Ovary (tissue), 9 donors: Measurements from ENCODE around the gene ZNF284. TPM values are rescaled to one million over a fixed set of nuclear protein-coding genes. Genes with fewer than 3 reads are reported as not detected.

ENCODE experiments used
- DNase-seq, 5 donors: peaks; one replicate each; pipeline ENCODE4 v3.0.0-alpha.2; 2019 to 2020
- H3K27ac ChIP-seq, 2 donors: fragments of 200-600 bp; one replicate each; pipeline versions ENCODE4 v1.5.1 to v1.8.0; 2019 to 2022
- H3K27me3 ChIP-seq: fragments of 200-600 bp; one replicate; pipeline ENCODE4 v1.8.0; 2022
- H3K36me3 ChIP-seq: fragments of 200-600 bp; sonication (generic); one replicate; pipeline ENCODE4 v1.5.1; 2019
- H3K4me1 ChIP-seq: one replicate; pipeline ENCODE4 v1.8.1; 2013; ENCODE audit warnings: mild to moderate bottlenecking, moderate library complexity; ENCODE audit not compliant: insufficient read depth
- H3K4me3 ChIP-seq: fragments of 200-600 bp; sonication (generic); one replicate; pipeline ENCODE4 v1.5.1; 2017
- H3K9me3 ChIP-seq, 2 donors: fragments of 200-600 bp in 1 of 2; sonication (generic) in 1 of 2; one replicate each; pipeline versions ENCODE4 v1.5.1 to v1.8.1; 2013 to 2019; ENCODE audit warnings: mild to moderate bottlenecking in 1 of 2, moderate library complexity in 1 of 2
- EP300 ChIP-seq: sonication (generic); formaldehyde crosslinking; IDR thresholded peaks from one replicate; pipeline ENCODE4 v1.6.1; 2017; ENCODE audit warnings: antibody characterized with exemption
- POLR2A ChIP-seq: fragments of 450-650 bp; IDR thresholded peaks from one replicate; pipeline ENCODE4 v1.6.1; 2017; ENCODE audit warnings: antibody characterized with exemption, mild to moderate bottlenecking, moderate library complexity
- WGBS, 3 donors: extraction: QIAGEN DNeasy Blood & Tissue Kit in 1 of 3; methylation state at CpG; one replicate each; pipeline versions ENCODE4 v1.1.5 to v1.1.7; 2013 to 2017; 5-methylcytosine and 5-hydroxymethylcytosine counted together
- intact Hi-C, 4 donors: fragments of 100-400 bp; cut with DNase I; formaldehyde crosslinking; loops; one replicate each; pipeline versions ENCODE4 v1.11.0 to v1.15.1; 2022 to 2023
- polyA plus RNA-seq, 2 donors: library from polyadenylated mRNA; stranded (reverse); fragments of 200-250 nt in 1 of 2; fragments of 350-450 nt in 1 of 2; fragmentation: Illumina TruSeq in 1 of 2; extraction: RNeasy Lipid Tissue Mini Kit (QIAGEN cat#74804) in 1 of 2; gene quantifications; one replicate each; pipeline ENCODE4 v1.2.3, GENCODE V29; 2013 to 2014
- total RNA-seq, 7 donors: library from RNA; depleted of rRNA in 2 of 7; stranded (reverse); fragments of >200 nt in 2 of 7; fragmentation: NEBNext Ultra II Directional in 3 of 7; extraction: Animal tissue kit (Norgen Biotek cat#: 25700) in 3 of 7; gene quantifications; one replicate each; pipeline versions ENCODE4 v1.1.0 to v1.2.4, GENCODE V29; 2016 to 2023
- TF ChIP-seq, protein P1 (sequence below), 3 donors: fragments of 450-650 bp in 2 of 3; fragments of 200-600 bp in 1 of 3; IDR thresholded peaks; one replicate each; pipeline versions ENCODE4 v1.5.1 to v1.8.0; 2016 to 2022; ENCODE audit warnings: antibody characterized with exemption in 3 of 3, mild to moderate bottlenecking in 1 of 3
- donor health status: DM: no; HTN: no; CAD: no; lungs with moderate emphysema.
- donor health status: DM: no; HTN: no; CAD: no.
- donor health status: Bipolar disorder and iron deficiency.
- donor health status: DM: yes; HTN: yes; CAD: no.
- donor health status: DM: no; HTN: no; CAD: no.
- donor health status: DM: yes; HTN: yes; CAD: no.

ZNF284 gene
- total and polyA plus RNA-seq, 9 donors = 0.90 to 2.7 (median 2.1) TPM

DNA sequence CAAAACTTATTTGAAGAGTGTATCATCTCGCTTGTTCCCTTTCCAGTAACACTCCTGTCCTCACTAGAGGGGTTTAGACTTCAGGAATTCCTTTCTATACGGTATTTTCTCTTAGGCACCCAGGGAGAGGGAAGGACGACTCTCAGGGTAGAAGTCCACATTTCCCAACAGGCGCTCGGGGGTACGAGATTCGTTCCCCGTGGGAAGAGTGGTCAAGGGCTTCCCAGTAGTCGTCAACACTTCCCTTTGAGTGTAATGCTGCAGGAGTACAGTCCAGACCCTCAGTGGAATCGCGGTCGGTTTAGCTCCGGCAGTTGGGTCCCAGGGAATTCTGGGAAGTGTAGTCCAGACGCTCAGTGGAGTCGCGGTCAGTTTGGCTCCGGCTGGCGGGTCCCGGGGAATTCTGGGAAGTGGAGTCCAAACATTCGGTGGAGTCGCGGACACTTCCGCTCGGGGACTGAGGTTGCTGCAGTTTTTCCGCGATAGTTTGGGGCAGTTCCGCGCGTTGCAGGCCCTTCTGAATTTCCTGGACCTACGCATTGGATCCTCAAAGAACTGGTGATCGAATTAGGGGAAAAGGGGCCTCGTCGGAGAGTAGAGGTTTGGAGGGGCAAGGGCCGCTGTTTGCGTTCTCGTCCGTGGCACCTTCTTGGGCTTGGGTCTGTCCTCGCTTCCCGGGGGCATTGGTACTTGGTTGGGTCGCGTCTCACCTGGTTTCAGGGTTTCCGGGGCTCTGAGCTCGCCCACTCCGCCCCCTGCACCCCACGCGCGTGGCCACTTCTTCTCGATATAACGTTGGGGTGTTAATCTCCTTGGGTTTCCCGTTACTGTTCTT is 22.2 kb downstream of the ZNF284 start, which contains the start of gene ZNF224:
Gene ZNF224, plus strand, starts transcription at position 431 of the 835 bp plus-strand sequence. CDS start 3,513 bp downstream, outside the sequence.
- Histone ChIP-seq H3K27ac (peak within 1 kb of the TSS in 1 of 2 donors; percentile 34), H3K9me3 (no peaks in the 10 kb centered on the region), H3K36me3 (no peaks in the 10 kb centered on the region), H3K4me1 (peaks cover 6% of the 10 kb centered on the region), H3K27me3 (no peaks in the 10 kb centered on the region), H3K4me3 (peak within 1 kb of the TSS; percentile 86)
- DNase-seq = peak; percentile 88 to 90 (median 89)
- WGBS, 3 donors = 0 to 1% (median 0%) methylated on average over 50 of the region's 50 CpGs
- intact Hi-C loops = no loop called here
- no peak for TF ChIP-seq EP300
- TF ChIP-seq POLR2A = peak; percentile 35
- TF ChIP-seq, protein P1, sequence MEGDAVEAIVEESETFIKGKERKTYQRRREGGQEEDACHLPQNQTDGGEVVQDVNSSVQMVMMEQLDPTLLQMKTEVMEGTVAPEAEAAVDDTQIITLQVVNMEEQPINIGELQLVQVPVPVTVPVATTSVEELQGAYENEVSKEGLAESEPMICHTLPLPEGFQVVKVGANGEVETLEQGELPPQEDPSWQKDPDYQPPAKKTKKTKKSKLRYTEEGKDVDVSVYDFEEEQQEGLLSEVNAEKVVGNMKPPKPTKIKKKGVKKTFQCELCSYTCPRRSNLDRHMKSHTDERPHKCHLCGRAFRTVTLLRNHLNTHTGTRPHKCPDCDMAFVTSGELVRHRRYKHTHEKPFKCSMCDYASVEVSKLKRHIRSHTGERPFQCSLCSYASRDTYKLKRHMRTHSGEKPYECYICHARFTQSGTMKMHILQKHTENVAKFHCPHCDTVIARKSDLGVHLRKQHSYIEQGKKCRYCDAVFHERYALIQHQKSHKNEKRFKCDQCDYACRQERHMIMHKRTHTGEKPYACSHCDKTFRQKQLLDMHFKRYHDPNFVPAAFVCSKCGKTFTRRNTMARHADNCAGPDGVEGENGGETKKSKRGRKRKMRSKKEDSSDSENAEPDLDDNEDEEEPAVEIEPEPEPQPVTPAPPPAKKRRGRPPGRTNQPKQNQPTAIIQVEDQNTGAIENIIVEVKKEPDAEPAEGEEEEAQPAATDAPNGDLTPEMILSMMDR (IDR thresholded peaks at IDR 0.05) = no peak

DNA sequence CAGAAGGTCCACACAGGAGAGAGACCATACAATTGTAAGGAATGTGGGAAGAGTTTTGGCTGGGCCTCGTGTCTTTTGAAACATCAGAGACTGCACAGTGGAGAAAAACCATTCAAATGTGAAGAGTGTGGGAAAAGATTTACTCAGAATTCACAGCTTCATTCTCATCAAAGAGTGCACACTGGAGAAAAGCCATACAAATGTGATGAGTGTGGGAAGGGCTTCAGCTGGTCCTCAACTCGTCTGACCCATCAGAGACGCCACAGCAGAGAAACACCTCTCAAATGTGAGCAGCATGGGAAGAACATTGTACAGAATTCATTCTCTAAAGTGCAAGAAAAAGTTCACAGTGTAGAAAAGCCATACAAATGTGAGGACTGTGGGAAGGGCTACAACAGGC is 35.8 kb downstream of the ZNF284 start:
- no peak for DNase-seq
- no peak overlapping the region for H3K27ac ChIP-seq
- no peaks in the 10 kb centered on the region for H3K27me3 ChIP-seq
- intact Hi-C loops = no loop called here
- peaks cover 0 to 38% of the 10 kb centered on the region in 2 donors for H3K9me3 ChIP-seq
- H3K4me1 ChIP-seq = peaks cover 4% of the 10 kb centered on the region
- no peak overlapping the region for H3K4me3 ChIP-seq
- 94 to 98% (median 97%) methylated on average over 3 of the region's 3 CpGs for WGBS, 3 donors
- TF ChIP-seq EP300 (no peak), POLR2A (no peak)
- TF ChIP-seq, protein P1 (IDR thresholded peaks at IDR 0.05) = no peak
- H3K36me3 ChIP-seq = peaks cover 2% of the 10 kb centered on the region

DNA sequence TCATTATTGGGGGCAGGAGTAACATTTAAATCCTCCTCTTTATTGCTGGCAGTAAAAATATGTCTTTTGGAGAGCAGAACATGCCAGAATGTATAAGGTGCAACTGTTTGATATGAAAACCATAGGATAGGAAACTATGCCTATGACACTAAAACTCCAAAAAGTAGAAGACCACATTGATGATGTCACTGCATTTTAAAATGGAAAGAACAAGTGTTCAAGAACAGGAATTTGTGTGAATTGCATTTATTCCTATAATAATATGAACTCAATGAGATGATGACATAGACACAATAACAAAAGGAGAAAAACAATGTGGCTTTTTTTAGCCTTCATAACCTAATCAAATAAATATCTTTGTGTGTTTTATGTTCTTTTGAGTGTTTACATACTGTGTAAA is 37.5 kb downstream of the ZNF284 start:
- peaks cover 2% of the 10 kb centered on the region for H3K36me3 ChIP-seq
- no peaks in the 10 kb centered on the region for H3K27me3 ChIP-seq
- H3K27ac ChIP-seq = no peak overlapping the region
- H3K4me3 ChIP-seq = no peak overlapping the region
- intact Hi-C loops = no loop called here
- TF ChIP-seq EP300 = no peak
- DNase-seq = no peak
- peaks cover 0 to 30% of the 10 kb centered on the region in 2 donors for H3K9me3 ChIP-seq
- H3K4me1 ChIP-seq = peaks cover 7% of the 10 kb centered on the region

DNA sequence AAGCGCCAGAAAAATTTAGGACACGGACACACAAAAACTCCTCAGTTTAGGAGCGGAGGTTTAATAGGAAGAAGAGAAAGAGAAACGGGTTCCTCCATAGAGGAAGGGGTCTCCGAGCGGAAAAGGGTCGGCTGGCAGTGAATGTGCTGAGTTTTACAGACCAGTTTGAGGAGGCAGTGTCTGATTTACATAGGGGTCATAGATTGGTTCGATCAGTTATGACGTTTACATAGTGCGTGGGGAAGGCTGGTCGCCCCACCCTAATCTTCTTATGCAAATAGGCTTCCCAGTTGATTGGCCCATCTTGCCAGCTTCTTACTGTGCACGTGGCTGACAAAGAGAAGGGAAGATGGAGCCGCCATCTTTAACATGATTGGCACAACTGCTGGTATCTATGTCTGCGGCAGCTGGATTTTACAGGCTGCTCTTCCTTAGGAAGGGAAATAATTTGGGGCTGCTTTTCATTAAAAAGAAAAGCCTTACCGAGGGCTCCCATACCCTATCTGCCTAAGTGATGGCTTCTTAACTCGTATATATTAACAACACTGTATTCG is 40.0 kb downstream of the ZNF284 start:
- Histone ChIP-seq H3K36me3 (peaks cover 2% of the 10 kb centered on the region), H3K27me3 (no peaks in the 10 kb centered on the region), H3K4me3 (peak overlapping the region; percentile 77), H3K9me3 (peaks cover 0 to 14% of the 10 kb centered on the region in 2 donors), H3K27ac (no peak overlapping the region), H3K4me1 (peaks cover 8% of the 10 kb centered on the region)
- no peak for DNase-seq
- TF ChIP-seq POLR2A = no peak
- no peak for TF ChIP-seq EP300
- TF ChIP-seq, protein P1 (IDR thresholded peaks at IDR 0.05) = no peak
- WGBS, 3 donors = 11 to 19% (median 15%) methylated on average over 17 of the region's 17 CpGs
- intact Hi-C loops = loop anchor here in 2 of 4 donors (5.0 to 10.0 kb wide), 3 partner anchors 50 to 107 kb away; partner anchors contain the start of genes ZNF223 (in 1 of the 2) and ZNF230 (in 1 of the 2)
